HG03103 (cell line): ENCODE measurements around the gene ERG.

ENCODE experiments used
- ATAC-seq: cut with Tn5 transposase; IDR thresholded peaks from one replicate; pipeline ENCODE4 v1.9.1; 2021; ENCODE audit warnings: low read depth; ENCODE audit not compliant: unreplicated experiment

The ERG gene

GRCh38 chr21:38342739-38343138 is 155.5 kb downstream of the ERG start:
- no peak for ATAC-seq

GRCh38 chr21:38341546-38342012 is 156.7 kb downstream of the ERG start:
- ATAC-seq, result no peak

GRCh38 chr21:38340131-38340530 is 158.1 kb downstream of the ERG start:
- ATAC-seq, result no peak

GRCh38 chr21:38337793-38338192 is 160.5 kb downstream of the ERG start:
- ATAC-seq, result no peak

- no peak for ATAC-seq
Observed at GRCh38 chr21:38334866-38335265, 163.4 kb downstream of the ERG start.

- no peak for ATAC-seq
Observed at GRCh38 chr21:38333301-38334272, 164.7 kb downstream of the ERG start.

GRCh38 chr21:38330666-38331065 is 167.6 kb downstream of the ERG start:
- no peak for ATAC-seq
